GM19099 (cell line): ENCODE results near the gene ALPK1.
A peak's percentile ranks its signal among the peaks of the same experiment; 100 is the strongest.

ENCODE experiments used
- POLR2A ChIP-seq: IDR thresholded peaks from 3 replicates; pipeline ENCODE4 v1.6.1; 2011; ENCODE audit warnings: low read depth; ENCODE audit not compliant: insufficient read length; ENCODE audit errors: extremely low read depth

Gene ALPK1

DNA sequence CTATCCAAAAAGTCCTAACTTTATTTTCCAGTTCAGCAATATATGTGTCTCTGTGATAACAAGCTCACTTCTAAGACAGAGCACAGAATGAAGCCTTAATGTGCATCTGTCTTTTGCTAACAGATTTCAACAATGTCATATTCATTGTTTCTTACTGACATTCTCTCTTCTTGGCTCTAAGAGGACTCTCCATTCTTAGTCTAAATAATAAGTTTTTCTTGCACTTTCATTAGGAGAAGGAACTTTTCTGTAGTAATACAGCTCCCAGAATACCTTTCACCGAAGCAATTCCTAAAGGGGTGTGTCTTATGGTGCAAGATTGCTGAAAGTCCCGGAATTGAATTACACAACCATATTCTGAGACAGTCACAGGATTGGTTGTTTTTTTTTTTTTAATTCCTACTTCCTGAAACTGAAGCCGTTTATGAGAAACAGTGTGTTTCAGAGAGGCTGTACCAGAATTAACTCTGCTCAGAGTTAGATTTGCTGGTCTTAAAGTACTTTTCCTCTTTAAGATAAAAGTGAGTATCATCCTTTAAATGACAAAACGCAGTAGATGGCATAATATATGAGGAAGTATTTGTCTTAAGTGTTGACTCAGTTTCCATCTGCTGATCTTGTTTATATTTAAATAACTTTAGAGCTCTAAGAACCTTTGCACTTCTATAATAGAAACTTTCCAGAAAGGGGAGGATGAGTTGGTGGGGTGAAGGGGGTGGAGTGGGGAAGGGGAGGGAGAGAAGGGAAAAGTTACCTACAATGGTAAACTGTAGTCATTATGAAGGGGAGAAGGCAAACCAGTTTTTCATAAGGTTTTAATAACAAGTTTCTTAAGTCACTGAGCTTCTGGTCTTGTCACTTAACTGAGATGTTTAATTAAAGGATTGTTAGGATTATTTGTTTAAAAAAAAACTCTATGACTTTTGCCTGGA lies at the start of gene ALPK1:
ALPK1 (plus strand) TSS at position 421 of the 932 bp plus-strand sequence.
- TF ChIP-seq POLR2A, result peak; percentile 48

GRCh38 chr4:112251019-112251643 lies 46.0 kb upstream of the ALPK1 start:
- TF ChIP-seq POLR2A, result no peak

GRCh38 chr4:112252234-112252633 lies 44.9 kb upstream of the ALPK1 start:
- no peak for TF ChIP-seq POLR2A

DNA sequence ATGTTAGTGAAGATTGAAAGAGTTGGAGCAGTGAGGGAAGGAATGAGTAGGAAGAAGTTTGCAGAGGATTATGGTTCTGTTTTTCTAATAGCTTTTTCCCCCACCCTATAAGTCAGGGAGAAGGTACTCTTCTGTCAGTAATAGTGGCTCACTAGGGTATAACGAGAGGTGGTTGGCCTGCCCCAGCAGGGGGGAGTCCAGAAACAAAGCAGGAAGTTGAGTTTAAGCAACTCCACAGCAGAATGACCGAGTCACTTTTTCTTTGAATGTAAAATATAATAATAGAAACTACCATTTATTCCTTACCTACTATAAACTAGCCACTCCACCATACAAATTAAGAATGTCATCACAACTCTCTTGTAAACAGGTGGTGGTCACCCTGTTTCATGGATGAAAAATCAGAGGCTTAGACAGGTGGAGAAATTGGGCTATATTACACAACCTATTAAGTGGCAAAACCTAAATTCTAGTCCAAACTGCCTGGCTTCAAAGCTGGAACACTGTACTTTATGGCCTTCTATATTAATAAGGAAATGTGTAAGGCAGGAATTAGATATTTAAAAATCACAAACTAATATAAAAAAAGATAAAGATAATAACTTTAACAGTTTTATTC lies 43.7 kb upstream of the ALPK1 start:
- TF ChIP-seq POLR2A, result no peak

DNA sequence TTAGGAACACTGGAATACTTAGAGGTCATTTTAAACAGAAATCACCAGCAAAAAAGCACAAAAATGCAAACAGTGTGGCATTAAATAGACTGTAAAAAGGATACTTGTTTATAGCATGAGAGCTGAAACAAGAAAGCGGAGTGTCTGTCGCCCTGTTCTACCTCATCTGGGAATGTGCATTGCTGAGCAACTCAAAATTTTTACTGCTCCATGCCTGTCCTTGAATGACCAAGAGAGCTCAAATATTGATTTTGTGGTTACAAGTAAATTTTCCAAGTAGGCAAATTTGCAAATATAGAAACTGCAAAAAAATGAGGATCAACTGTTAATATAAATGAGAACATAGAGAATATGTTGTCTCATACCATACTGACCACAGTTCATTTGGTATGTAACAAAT lies 40.1 kb upstream of the ALPK1 start:
- TF ChIP-seq POLR2A, result no peak

DNA sequence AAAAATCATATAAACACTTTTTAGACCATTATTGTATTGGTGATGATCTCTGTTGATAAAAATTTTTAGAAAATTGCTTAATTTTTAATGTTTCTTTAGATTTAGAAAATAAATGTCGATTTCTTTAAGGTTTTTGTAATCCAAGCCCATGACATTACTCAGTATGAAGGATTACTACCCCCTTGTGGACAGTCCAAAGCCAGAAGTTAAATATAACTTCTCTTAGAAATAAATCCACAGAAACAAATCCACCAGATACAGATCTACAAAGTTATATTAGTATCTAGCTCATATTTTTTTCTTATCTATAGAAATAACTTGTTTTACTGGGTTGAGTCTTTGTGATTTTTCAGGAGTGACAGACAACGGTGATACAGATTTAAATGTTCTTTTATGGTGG lies 30.3 kb upstream of the ALPK1 start:
- TF ChIP-seq POLR2A, result no peak

DNA sequence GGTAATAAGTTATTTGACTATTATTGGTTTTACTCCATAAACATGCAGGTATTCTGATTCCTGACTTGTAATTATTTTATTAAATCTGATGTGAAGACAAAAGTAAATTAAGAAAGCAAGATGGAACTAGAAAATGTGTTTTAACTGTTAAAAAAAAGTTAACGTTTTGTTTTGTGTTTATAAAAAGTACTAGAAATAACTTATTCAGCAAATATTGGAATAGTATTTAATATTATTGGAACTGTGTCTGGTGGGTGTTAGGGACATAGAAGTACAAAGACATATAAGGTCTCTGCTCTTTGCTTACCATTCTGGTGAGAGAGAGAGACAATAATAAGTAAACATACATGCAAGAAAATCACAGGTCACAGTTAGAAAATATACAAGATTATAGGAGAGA lies 27.1 kb upstream of the ALPK1 start:
- no peak for TF ChIP-seq POLR2A

GRCh38 chr4:112270640-112271421 lies 26.3 kb upstream of the ALPK1 start:
- TF ChIP-seq POLR2A, result no peak

GRCh38 chr4:112272292-112272691 lies 24.9 kb upstream of the ALPK1 start:
- no peak for TF ChIP-seq POLR2A

DNA sequence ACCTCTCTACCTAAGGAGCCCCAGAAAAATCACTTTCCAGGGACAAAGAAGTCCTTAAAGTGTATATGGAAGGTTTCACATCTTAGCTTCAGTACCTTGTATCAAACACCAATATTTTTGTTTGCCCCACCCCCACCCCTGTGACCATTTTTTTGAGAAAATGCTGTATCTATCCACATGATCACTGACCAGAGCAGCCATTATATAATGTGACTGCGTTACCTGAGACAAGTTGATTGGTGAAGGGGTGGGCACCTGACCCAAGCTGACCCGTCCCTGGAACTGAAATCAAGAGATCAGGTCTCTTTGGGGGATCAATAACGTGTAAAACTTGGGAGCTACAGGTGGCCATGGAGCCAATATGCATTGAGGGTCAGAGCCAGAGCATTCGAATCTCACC lies 22.2 kb upstream of the ALPK1 start:
- no peak for TF ChIP-seq POLR2A

DNA sequence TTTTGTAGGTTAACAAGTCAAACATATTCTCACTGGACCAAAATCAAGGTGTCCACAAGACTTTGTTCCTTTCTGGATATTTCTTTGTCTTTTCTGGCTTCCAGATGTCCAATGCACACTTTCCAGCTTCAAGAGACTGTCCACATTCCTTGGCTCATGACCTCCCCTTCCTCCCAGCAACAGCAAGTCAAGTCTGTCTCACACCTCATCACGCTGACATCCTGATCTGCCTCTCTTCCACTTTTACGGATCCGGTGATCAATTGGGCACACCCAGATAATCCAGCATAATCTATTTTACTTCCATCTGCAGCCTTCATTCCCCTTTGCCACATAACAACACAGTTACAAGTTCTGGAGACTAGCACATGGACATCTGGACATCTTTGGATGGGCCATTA lies 21.1 kb upstream of the ALPK1 start:
- no peak for TF ChIP-seq POLR2A

DNA sequence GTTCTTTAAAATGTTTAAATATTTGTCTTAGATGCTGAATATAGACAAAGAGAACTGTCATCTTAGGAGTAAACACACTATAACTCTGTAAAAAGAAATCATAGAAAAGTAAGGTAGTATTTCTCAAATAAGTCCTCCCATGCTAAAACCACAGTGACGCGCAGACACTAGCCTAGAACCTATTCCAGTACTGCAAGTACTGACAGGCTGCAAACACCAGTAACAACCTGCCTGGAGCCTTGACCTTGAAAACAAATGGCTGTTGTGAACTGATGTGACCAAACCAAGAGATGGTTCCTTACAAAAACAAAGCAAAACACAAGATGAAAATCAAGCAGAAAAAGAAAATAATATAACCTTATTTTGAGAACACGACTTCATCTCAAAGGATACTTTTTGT lies 19.9 kb upstream of the ALPK1 start:
- no peak for TF ChIP-seq POLR2A

- TF ChIP-seq POLR2A, result no peak
Measured at GRCh38 chr4:112277705-112278448, 19.3 kb upstream of the ALPK1 start.

DNA sequence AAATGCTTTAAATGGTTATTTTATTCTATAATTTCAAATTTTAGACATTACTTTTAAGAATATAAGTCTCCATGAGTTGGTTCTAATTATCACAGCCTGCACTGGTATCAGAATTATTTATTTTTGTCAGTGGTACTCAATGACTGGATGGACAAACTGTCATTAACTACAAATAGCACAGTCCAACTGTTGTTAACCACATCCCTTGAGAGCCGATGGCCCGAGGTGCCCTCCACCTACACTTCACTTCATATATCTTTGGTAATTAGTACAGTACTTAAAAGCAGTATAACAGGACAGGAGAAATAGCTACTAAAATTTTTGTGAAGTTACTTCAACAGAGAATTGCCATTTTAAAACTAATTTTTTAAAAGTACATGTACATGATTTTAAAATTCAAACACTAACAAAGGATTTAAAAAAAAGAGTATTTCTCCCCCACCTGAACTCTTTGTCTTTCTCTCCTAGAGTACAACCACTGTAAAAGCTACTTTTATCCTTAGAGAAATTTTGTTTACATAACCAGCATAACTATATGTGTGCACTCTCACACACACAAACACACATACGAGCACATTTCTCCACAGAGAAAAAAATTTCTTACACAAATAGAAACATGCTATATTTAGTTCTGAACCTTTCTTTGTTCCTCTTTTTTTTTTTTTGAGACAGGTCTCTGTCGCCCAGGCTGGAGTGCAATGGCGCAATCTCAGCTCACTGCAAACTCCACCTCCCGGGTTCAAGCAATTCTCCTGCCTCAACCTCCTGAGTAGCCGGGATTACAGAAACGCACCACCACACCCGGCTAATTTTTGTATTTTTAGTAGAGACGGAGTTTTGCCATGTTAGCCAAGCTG lies 17.9 kb upstream of the ALPK1 start:
- TF ChIP-seq POLR2A, result no peak

GRCh38 chr4:112279882-112280315 lies 17.3 kb upstream of the ALPK1 start:
- TF ChIP-seq POLR2A, result no peak
